Activated T-helper 1 cell treated with Interleukin-2 at 50 U/mL for 16 hours (primary cell): ENCODE data around the gene EIF4G3.
"Not testable (repeated sequence)": the region's sequence is repeated elsewhere in the genome, so short reads cannot be mapped to it uniquely, and the experiment has no call there.

Source experiments
- DNase-seq: peaks from one replicate; pipeline ENCODE4 v3.0.0-alpha.2; 2020; ENCODE audit warnings: low read depth

Gene EIF4G3

GRCh38 chr1:20875198-20875973, 301.3 kb downstream of the EIF4G3 start:
- no peak for DNase-seq

GRCh38 chr1:20873311-20873710, 303.4 kb downstream of the EIF4G3 start:
- DNase-seq: no peak

- no peak for DNase-seq
These were observed 305.3 kb downstream of the EIF4G3 start for GRCh38 chr1:20871419-20871818.

- DNase-seq: no peak
These were observed 306.0 kb downstream of the EIF4G3 start for GRCh38 chr1:20870718-20871117.

- no peak for DNase-seq
These were observed 308.4 kb downstream of the EIF4G3 start for GRCh38 chr1:20868263-20868662.

GRCh38 chr1:20867847-20868246, 308.9 kb downstream of the EIF4G3 start:
- DNase-seq: no peak

- no peak for DNase-seq
These were observed 309.6 kb downstream of the EIF4G3 start for GRCh38 chr1:20867062-20867461.

- DNase-seq: no peak
These were observed 311.7 kb downstream of the EIF4G3 start for GRCh38 chr1:20865001-20865400.

- no peak for DNase-seq
These were observed 322.2 kb downstream of the EIF4G3 start for GRCh38 chr1:20854529-20854928.

GRCh38 chr1:20851791-20852190, 324.9 kb downstream of the EIF4G3 start:
- DNase-seq: not testable (repeated sequence)

GRCh38 chr1:20850021-20850420, 326.7 kb downstream of the EIF4G3 start:
- DNase-seq: no peak

GRCh38 chr1:20849100-20849499, 327.6 kb downstream of the EIF4G3 start:
- no peak for DNase-seq

GRCh38 chr1:20848162-20848561, 328.5 kb downstream of the EIF4G3 start:
- no peak for DNase-seq

GRCh38 chr1:20847611-20848080, 329.1 kb downstream of the EIF4G3 start:
- DNase-seq: no peak

GRCh38 chr1:20846461-20847374, 330.0 kb downstream of the EIF4G3 start:
- DNase-seq: no peak

- DNase-seq: no peak
These were observed 336.0 kb downstream of the EIF4G3 start for GRCh38 chr1:20840731-20841130.

- no peak for DNase-seq
These were observed 339.0 kb downstream of the EIF4G3 start for GRCh38 chr1:20837554-20838192.

- no peak for DNase-seq
These were observed 340.5 kb downstream of the EIF4G3 start for GRCh38 chr1:20836230-20836629.

- DNase-seq: no peak
These were observed 341.9 kb downstream of the EIF4G3 start for GRCh38 chr1:20834780-20835179.

- no peak for DNase-seq
These were observed 342.5 kb downstream of the EIF4G3 start for GRCh38 chr1:20834192-20834591.

GRCh38 chr1:20830378-20830777, 346.3 kb downstream of the EIF4G3 start:
- no peak for DNase-seq

- no peak for DNase-seq
These were observed 346.8 kb downstream of the EIF4G3 start for GRCh38 chr1:20829946-20830345.

- no peak for DNase-seq
These were observed 347.2 kb downstream of the EIF4G3 start for GRCh38 chr1:20829531-20829930.
